ENCODE data around the gene RTN1.

Gene RTN1

DNA sequence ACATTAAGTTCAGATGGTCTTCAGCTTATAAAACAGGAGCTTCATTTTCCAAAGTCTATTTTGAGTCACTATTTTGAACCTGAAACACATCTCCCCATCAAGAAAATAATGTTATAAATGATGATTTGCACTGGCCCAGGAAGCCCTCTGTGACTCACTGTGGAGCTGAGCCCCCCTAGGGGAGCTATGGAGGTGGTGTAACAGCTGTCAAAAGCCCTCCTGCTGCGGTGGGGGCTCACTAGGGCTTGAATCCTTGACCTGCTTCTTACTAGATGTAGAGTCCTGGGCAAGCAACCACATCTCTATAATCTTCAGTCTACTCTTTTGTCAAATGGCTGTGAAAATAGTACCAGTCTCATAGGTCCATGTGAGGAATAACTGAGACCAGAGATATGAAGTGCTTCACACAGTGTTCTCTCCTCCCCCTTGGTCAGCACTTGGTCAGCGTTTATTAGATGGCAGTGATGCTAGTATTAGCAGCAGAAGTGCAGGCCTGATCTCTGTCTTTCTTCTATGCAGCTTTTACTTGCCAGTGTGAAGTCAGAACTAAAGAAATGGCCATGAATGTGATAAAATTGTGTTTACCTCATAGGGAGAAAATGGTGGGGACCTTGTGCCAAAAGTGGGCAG lies 83.4 kb downstream of the RTN1 start:
- Histone ChIP-seq H3K4me3 (replicated peaks; ENCODE audit: insufficient read depth, low read length) (no peak overlapping the region), H3K27ac (replicated peaks) (no peak overlapping the region), H3K27me3 (ENCODE audit: insufficient read depth, poor library complexity, severe bottlenecking) (peaks cover 4% of the 10 kb centered on the region)
- no peak for TF ChIP-seq SPI1 (IDR thresholded peaks at IDR 0.05; ENCODE audit: borderline replicate concordance, low read depth)
- no peak for TF ChIP-seq GABPA (IDR thresholded peaks at IDR 0.05; ENCODE audit: low read depth)
- TF ChIP-seq, protein P1, sequence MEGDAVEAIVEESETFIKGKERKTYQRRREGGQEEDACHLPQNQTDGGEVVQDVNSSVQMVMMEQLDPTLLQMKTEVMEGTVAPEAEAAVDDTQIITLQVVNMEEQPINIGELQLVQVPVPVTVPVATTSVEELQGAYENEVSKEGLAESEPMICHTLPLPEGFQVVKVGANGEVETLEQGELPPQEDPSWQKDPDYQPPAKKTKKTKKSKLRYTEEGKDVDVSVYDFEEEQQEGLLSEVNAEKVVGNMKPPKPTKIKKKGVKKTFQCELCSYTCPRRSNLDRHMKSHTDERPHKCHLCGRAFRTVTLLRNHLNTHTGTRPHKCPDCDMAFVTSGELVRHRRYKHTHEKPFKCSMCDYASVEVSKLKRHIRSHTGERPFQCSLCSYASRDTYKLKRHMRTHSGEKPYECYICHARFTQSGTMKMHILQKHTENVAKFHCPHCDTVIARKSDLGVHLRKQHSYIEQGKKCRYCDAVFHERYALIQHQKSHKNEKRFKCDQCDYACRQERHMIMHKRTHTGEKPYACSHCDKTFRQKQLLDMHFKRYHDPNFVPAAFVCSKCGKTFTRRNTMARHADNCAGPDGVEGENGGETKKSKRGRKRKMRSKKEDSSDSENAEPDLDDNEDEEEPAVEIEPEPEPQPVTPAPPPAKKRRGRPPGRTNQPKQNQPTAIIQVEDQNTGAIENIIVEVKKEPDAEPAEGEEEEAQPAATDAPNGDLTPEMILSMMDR (IDR thresholded peaks at IDR 0.05; ENCODE audit: insufficient read depth, low read length), result no peak
- TF ChIP-seq POLR2AphosphoS5 (IDR thresholded peaks at IDR 0.05; ENCODE audit: low read depth), result no peak
- TF ChIP-seq, protein P2, sequence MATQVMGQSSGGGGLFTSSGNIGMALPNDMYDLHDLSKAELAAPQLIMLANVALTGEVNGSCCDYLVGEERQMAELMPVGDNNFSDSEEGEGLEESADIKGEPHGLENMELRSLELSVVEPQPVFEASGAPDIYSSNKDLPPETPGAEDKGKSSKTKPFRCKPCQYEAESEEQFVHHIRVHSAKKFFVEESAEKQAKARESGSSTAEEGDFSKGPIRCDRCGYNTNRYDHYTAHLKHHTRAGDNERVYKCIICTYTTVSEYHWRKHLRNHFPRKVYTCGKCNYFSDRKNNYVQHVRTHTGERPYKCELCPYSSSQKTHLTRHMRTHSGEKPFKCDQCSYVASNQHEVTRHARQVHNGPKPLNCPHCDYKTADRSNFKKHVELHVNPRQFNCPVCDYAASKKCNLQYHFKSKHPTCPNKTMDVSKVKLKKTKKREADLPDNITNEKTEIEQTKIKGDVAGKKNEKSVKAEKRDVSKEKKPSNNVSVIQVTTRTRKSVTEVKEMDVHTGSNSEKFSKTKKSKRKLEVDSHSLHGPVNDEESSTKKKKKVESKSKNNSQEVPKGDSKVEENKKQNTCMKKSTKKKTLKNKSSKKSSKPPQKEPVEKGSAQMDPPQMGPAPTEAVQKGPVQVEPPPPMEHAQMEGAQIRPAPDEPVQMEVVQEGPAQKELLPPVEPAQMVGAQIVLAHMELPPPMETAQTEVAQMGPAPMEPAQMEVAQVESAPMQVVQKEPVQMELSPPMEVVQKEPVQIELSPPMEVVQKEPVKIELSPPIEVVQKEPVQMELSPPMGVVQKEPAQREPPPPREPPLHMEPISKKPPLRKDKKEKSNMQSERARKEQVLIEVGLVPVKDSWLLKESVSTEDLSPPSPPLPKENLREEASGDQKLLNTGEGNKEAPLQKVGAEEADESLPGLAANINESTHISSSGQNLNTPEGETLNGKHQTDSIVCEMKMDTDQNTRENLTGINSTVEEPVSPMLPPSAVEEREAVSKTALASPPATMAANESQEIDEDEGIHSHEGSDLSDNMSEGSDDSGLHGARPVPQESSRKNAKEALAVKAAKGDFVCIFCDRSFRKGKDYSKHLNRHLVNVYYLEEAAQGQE (IDR thresholded peaks at IDR 0.05; ENCODE audit: insufficient replicate concordance, low read depth), result peak; percentile 32
- DNase-seq (ENCODE audit: low read depth in 1 of 2, low spot score in 1 of 2), result no peak

DNA sequence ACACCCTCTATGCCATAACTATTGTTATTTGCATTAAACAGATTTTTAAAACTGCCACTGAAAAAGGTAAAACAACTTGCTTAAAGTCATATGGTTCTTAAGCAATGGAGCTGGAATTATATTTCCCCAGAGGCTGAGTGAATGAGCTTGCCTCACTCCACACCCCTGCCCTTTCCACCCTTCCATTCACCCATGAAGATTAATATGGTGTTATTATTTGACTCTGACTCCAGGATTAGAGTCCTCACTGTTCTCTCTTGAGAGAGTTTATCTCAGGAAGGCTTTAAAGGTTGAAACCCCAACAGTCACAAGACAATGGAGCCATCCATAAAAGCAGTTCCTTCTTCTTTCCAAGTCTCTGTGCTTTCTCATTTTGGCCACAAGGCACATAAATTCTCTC lies 84.9 kb downstream of the RTN1 start:
- no peak for DNase-seq (ENCODE audit: low read depth in 1 of 2, low spot score in 1 of 2)
- TF ChIP-seq GABPA (IDR thresholded peaks at IDR 0.05; ENCODE audit: low read depth) (no peak), SPI1 (IDR thresholded peaks at IDR 0.05; ENCODE audit: borderline replicate concordance, low read depth) (no peak), POLR2AphosphoS5 (IDR thresholded peaks at IDR 0.05; ENCODE audit: low read depth) (no peak)
- TF ChIP-seq, protein P1 (IDR thresholded peaks at IDR 0.05; ENCODE audit: insufficient read depth, low read length), result no peak
- TF ChIP-seq, protein P2 (IDR thresholded peaks at IDR 0.05; ENCODE audit: insufficient replicate concordance, low read depth), result no peak
- Histone ChIP-seq H3K4me3 (replicated peaks; ENCODE audit: insufficient read depth, low read length) (no peak overlapping the region), H3K27me3 (ENCODE audit: insufficient read depth, poor library complexity, severe bottlenecking) (peaks cover 3% of the 10 kb centered on the region), H3K27ac (replicated peaks) (no peak overlapping the region)

DNA sequence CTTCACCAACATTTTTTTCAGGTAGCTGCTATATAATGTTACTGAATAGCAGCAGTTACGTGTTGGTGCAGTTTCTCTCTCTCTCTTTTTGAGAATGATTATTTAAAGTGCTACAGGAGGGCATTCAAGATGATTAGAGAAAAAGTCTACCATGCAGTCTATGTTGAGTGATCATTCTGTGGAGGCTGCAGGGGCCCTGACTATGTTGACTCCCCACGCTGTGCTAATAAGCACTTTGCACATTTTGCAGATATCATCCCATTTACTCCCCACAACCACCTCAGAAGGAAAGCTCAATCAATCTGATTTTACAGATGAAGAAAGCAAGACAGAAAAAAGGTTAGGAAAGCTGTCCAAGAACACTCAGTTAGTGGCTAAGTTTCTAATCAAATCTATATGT lies 87.8 kb downstream of the RTN1 start:
- DNase-seq (ENCODE audit: low read depth in 1 of 2, low spot score in 1 of 2), result no peak
- no peak overlapping the region for H3K4me3 ChIP-seq (replicated peaks; ENCODE audit: insufficient read depth, low read length)
- TF ChIP-seq GABPA (IDR thresholded peaks at IDR 0.05; ENCODE audit: low read depth) (no peak), SPI1 (IDR thresholded peaks at IDR 0.05; ENCODE audit: borderline replicate concordance, low read depth) (no peak), POLR2AphosphoS5 (IDR thresholded peaks at IDR 0.05; ENCODE audit: low read depth) (no peak)
- TF ChIP-seq, protein P1 (IDR thresholded peaks at IDR 0.05; ENCODE audit: insufficient read depth, low read length), result no peak
- TF ChIP-seq, protein P2 (IDR thresholded peaks at IDR 0.05; ENCODE audit: insufficient replicate concordance, low read depth), result no peak
- no peak overlapping the region for H3K27ac ChIP-seq (replicated peaks)
- H3K27me3 ChIP-seq (ENCODE audit: insufficient read depth, poor library complexity, severe bottlenecking), result no peaks in the 10 kb centered on the region

Measured in HL-60 (cell line).